ENCODE data around the gene THOC6.

THOC6 gene

GRCh38 chr16:3027983-3028715 is 4.3 kb downstream of the THOC6 start (continued):
- TF ChIP-seq ZNF449 (tag by site-specific recombination; IDR thresholded peaks at IDR 0.05): no peak
- TF ChIP-seq REST (tag by site-specific recombination; IDR thresholded peaks at IDR 0.05): no peak; the same call in 1 of the 2 replicates
- TF ChIP-seq PRDM10 (tag by site-specific recombination; IDR thresholded peaks at IDR 0.05): no peak
- no peak for TF ChIP-seq OSR2 (tag by site-specific recombination; IDR thresholded peaks at IDR 0.05)
- peak; percentile 32; the same call in 1 of the 2 replicates for TF ChIP-seq KLF10 (tag by site-specific recombination; IDR thresholded peaks at IDR 0.05)
- TF ChIP-seq ZNF777 (tag by site-specific recombination; IDR thresholded peaks at IDR 0.05; ENCODE audit: borderline replicate concordance): no peak
- no peak for TF ChIP-seq ZNF280C (tag by site-specific recombination; IDR thresholded peaks at IDR 0.05)
- TF ChIP-seq ZNF138 (tag by site-specific recombination; IDR thresholded peaks at IDR 0.05; ENCODE audit: borderline replicate concordance): no peak
- TF ChIP-seq, protein P1, sequence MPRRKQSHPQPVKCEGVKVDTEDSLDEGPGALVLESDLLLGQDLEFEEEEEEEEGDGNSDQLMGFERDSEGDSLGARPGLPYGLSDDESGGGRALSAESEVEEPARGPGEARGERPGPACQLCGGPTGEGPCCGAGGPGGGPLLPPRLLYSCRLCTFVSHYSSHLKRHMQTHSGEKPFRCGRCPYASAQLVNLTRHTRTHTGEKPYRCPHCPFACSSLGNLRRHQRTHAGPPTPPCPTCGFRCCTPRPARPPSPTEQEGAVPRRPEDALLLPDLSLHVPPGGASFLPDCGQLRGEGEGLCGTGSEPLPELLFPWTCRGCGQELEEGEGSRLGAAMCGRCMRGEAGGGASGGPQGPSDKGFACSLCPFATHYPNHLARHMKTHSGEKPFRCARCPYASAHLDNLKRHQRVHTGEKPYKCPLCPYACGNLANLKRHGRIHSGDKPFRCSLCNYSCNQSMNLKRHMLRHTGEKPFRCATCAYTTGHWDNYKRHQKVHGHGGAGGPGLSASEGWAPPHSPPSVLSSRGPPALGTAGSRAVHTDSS (tag by site-specific recombination; IDR thresholded peaks at IDR 0.05): no peak
- TF ChIP-seq ZNF548 (tag by site-specific recombination; IDR thresholded peaks at IDR 0.05): no peak
- TF ChIP-seq ZNF148 (tag by site-specific recombination; IDR thresholded peaks at IDR 0.05; ENCODE audit: borderline replicate concordance): no peak
- no peak for TF ChIP-seq EGR2 (tag by site-specific recombination; IDR thresholded peaks at IDR 0.05; ENCODE audit: low read depth)
- TF ChIP-seq, protein P2, sequence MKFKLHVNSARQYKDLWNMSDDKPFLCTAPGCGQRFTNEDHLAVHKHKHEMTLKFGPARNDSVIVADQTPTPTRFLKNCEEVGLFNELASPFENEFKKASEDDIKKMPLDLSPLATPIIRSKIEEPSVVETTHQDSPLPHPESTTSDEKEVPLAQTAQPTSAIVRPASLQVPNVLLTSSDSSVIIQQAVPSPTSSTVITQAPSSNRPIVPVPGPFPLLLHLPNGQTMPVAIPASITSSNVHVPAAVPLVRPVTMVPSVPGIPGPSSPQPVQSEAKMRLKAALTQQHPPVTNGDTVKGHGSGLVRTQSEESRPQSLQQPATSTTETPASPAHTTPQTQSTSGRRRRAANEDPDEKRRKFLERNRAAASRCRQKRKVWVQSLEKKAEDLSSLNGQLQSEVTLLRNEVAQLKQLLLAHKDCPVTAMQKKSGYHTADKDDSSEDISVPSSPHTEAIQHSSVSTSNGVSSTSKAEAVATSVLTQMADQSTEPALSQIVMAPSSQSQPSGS (tag by site-specific recombination; IDR thresholded peaks at IDR 0.05; ENCODE audit: low read depth): no peak
- no peak for TF ChIP-seq SALL2 (tag by site-specific recombination; IDR thresholded peaks at IDR 0.05; ENCODE audit: borderline replicate concordance)
- TF ChIP-seq GLI4 (tag by site-specific recombination; IDR thresholded peaks at IDR 0.05): no peak
- TF ChIP-seq ZNF560 (tag by site-specific recombination; IDR thresholded peaks at IDR 0.05; ENCODE audit: borderline replicate concordance): no peak
- no peak for TF ChIP-seq ZNF792 (tag by site-specific recombination; IDR thresholded peaks at IDR 0.05)
- TF ChIP-seq ZNF701 (tag by site-specific recombination; IDR thresholded peaks at IDR 0.05): no peak
- TF ChIP-seq ZNF707 (tag by site-specific recombination; IDR thresholded peaks at IDR 0.05): no peak
- TF ChIP-seq ZNF629 (tag by site-specific recombination; IDR thresholded peaks at IDR 0.05): no peak

Data from HEK293 (cell line).